Sigmoid colon (tissue), 4 donors: Measurements from ENCODE around the gene GALNT13.

Experiments used
- POLR2A ChIP-seq, 2 donors: fragments of 450-650 bp; IDR thresholded peaks; one replicate each; pipeline ENCODE4 v1.6.1; 2016; ENCODE audit warnings: antibody characterized with exemption in 2 of 2, mild to moderate bottlenecking in 2 of 2, moderate library complexity in 2 of 2
- POLR2AphosphoS5 ChIP-seq, 4 donors: sonication (generic); formaldehyde crosslinking; IDR thresholded peaks; one replicate each; pipeline ENCODE4 v1.6.1; 2017; ENCODE audit warnings: antibody characterized with exemption in 4 of 4
- TF ChIP-seq, protein P1 (sequence below), 4 experiments: fragments of 450-650 bp in 3 of 4; fragments of 200-600 bp in 1 of 4; IDR thresholded peaks; one replicate each; pipeline ENCODE4 v1.5.1; 2016 to 2019; ENCODE audit warnings: antibody characterized with exemption in 4 of 4, mild to moderate bottlenecking in 3 of 4, moderate library complexity in 2 of 4

DNA sequence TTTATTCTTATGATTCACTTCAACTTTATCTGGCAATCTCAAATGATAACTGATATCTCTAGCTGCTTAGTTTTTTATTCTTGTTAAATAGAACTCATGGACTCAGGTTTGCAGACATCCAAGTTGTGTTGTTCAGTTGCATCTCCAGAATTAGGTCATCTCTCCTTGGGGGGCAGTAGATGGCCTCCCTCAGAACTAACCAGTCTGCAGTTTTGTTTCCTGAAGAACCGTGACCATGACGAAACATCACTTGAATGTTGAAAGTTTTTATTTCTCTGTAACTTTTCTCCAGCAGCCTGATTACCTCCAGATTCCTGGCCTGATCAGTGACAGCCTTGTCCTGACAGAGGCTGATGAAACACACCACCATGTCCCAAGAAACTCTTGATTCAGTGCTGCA, 321.5 kb downstream of the GALNT13 start:
- no peak for TF ChIP-seq POLR2A (IDR thresholded peaks at IDR 0.05)
- TF ChIP-seq, protein P1, sequence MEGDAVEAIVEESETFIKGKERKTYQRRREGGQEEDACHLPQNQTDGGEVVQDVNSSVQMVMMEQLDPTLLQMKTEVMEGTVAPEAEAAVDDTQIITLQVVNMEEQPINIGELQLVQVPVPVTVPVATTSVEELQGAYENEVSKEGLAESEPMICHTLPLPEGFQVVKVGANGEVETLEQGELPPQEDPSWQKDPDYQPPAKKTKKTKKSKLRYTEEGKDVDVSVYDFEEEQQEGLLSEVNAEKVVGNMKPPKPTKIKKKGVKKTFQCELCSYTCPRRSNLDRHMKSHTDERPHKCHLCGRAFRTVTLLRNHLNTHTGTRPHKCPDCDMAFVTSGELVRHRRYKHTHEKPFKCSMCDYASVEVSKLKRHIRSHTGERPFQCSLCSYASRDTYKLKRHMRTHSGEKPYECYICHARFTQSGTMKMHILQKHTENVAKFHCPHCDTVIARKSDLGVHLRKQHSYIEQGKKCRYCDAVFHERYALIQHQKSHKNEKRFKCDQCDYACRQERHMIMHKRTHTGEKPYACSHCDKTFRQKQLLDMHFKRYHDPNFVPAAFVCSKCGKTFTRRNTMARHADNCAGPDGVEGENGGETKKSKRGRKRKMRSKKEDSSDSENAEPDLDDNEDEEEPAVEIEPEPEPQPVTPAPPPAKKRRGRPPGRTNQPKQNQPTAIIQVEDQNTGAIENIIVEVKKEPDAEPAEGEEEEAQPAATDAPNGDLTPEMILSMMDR (IDR thresholded peaks at IDR 0.05) = no peak
- peak in 1 of 4 donors; percentile 18 for TF ChIP-seq POLR2AphosphoS5 (IDR thresholded peaks at IDR 0.05)
